ENCODE results near the gene RAB1A. TPM values are rescaled to one million over a fixed set of nuclear protein-coding genes. Genes with fewer than 3 reads are reported as not detected.

Gene RAB1A
- total and polyA plus RNA-seq, 2 experiments from 2014 or later = 94.8 to 172 TPM

DNA sequence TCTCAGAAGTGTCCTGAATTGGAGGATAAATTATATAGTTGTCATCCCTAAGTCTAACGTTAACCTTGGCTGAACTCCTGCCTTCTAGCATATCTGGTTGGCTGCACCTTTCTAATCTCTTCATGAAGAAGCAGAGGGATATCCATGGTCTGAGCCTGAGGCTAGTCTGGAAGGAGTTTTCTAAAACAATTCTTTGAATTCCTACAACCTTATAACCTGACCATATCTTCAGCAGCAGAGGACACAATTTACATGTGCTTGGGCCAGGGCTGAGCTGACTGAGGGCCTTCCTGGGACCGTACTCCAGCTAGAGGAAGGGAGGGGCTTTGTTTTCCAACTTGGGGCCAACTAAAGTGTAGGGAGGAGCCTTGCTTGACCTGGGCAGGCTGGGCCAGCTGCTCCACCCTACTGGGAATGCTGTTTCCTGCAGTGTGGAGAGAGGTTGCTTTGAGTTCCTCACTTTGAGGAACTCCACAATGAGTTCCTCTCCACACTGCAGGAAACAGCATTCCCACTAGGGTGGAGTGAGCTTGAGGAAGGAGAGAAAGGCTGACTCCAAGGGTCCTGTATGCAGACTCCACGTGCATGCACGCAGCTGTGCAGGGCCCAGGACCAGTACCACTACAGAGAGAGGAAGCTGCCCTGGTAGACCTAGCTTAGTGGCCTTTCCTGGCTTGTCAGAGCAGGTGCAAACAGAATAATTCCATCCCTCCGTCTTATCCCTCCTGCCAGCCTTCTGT, 54.1 kb downstream of the RAB1A start:
- 0 out of 2 replicates have a peak overlapping the region, but pooled peaks have one; percentile 44 for H3K4me2 ChIP-seq
- Mint-ChIP-seq H3K27ac (peak overlapping the region; percentile 37; the same call in 1 of the 2 replicates), H3K36me3 (ENCODE audit: low read depth) (peaks cover 83% of the 10 kb centered on the region), H3K4me1 (peaks cover 31% of the 10 kb centered on the region), H3K9me3 (no peaks in the 10 kb centered on the region), H3K4me3 (no peak overlapping the region), H3K27me3 (ENCODE audit: insufficient read depth, low read depth, poor library complexity) (peaks cover 4% of the 10 kb centered on the region)
- H2AFZ ChIP-seq = no peak overlapping the region
- H4K20me1 ChIP-seq (replicated peaks; ENCODE audit: insufficient read depth) = peaks cover 31% of the 10 kb centered on the region
- H3K36me3 ChIP-seq (ENCODE audit: insufficient read depth) = peaks cover 22% of the 10 kb centered on the region
- no peaks in the 10 kb centered on the region for H3K27me3 ChIP-seq (ENCODE audit: insufficient read depth)
- DNase-seq (ENCODE audit: low spot score) (peak; percentile 51), ATAC-seq (peak; percentile 64)
- no peaks in the 10 kb centered on the region for H3K9me2 ChIP-seq (ENCODE audit: insufficient read depth)
- H3K4me1 ChIP-seq (ENCODE audit: insufficient read depth) = peaks cover 23% of the 10 kb centered on the region
- TF ChIP-seq STAT1 (IDR thresholded peaks at IDR 0.05; ENCODE audit: unreplicated experiment) = no peak
- TF ChIP-seq EZH2 (IDR thresholded peaks at IDR 0.05; ENCODE audit: low read depth, unreplicated experiment) = no peak
- TF ChIP-seq POLR2AphosphoS5 (IDR thresholded peaks at IDR 0.05; ENCODE audit: low read depth) = no peak
- TF ChIP-seq, protein P1, sequence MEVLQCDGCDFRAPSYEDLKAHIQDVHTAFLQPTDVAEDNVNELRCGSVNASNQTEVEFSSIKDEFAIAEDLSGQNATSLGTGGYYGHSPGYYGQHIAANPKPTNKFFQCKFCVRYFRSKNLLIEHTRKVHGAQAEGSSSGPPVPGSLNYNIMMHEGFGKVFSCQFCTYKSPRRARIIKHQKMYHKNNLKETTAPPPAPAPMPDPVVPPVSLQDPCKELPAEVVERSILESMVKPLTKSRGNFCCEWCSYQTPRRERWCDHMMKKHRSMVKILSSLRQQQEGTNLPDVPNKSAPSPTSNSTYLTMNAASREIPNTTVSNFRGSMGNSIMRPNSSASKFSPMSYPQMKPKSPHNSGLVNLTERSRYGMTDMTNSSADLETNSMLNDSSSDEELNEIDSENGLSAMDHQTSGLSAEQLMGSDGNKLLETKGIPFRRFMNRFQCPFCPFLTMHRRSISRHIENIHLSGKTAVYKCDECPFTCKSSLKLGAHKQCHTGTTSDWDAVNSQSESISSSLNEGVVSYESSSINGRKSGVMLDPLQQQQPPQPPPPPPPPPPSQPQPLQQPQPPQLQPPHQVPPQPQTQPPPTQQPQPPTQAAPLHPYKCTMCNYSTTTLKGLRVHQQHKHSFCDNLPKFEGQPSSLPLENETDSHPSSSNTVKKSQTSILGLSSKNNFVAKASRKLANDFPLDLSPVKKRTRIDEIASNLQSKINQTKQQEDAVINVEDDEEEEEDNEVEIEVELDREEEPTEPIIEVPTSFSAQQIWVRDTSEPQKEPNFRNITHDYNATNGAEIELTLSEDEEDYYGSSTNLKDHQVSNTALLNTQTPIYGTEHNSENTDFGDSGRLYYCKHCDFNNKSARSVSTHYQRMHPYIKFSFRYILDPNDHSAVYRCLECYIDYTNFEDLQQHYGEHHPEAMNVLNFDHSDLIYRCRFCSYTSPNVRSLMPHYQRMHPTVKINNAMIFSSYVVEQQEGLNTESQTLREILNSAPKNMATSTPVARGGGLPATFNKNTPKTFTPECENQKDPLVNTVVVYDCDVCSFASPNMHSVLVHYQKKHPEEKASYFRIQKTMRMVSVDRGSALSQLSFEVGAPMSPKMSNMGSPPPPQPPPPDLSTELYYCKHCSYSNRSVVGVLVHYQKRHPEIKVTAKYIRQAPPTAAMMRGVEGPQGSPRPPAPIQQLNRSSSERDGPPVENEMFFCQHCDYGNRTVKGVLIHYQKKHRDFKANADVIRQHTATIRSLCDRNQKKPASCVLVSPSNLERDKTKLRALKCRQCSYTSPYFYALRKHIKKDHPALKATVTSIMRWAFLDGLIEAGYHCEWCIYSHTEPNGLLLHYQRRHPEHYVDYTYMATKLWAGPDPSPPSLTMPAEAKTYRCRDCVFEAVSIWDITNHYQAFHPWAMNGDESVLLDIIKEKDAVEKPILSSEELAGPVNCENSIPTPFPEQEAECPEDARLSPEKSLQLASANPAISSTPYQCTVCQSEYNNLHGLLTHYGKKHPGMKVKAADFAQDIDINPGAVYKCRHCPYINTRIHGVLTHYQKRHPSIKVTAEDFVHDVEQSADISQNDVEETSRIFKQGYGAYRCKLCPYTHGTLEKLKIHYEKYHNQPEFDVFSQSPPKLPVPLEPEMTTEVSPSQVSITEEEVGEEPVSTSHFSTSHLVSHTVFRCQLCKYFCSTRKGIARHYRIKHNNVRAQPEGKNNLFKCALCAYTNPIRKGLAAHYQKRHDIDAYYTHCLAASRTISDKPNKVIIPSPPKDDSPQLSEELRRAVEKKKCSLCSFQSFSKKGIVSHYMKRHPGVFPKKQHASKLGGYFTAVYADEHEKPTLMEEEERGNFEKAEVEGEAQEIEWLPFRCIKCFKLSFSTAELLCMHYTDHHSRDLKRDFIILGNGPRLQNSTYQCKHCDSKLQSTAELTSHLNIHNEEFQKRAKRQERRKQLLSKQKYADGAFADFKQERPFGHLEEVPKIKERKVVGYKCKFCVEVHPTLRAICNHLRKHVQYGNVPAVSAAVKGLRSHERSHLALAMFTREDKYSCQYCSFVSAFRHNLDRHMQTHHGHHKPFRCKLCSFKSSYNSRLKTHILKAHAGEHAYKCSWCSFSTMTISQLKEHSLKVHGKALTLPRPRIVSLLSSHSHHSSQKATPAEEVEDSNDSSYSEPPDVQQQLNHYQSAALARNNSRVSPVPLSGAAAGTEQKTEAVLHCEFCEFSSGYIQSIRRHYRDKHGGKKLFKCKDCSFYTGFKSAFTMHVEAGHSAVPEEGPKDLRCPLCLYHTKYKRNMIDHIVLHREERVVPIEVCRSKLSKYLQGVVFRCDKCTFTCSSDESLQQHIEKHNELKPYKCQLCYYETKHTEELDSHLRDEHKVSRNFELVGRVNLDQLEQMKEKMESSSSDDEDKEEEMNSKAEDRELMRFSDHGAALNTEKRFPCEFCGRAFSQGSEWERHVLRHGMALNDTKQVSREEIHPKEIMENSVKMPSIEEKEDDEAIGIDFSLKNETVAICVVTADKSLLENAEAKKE (CRISPR knock-in tag; IDR thresholded peaks at IDR 0.05) = no peak
- TF ChIP-seq ZNF331 (CRISPR knock-in tag; IDR thresholded peaks at IDR 0.05; ENCODE audit: low read depth) = no peak
- no peak for TF ChIP-seq CTCF (conservative IDR thresholded peaks at IDR 0.05; ENCODE audit: low read depth in 2 of 2)
- no peak for TF ChIP-seq CREB1 (CRISPR knock-in tag; IDR thresholded peaks at IDR 0.05; ENCODE audit: low read depth)
- no peak for TF ChIP-seq NANOG (IDR thresholded peaks at IDR 0.05; ENCODE audit: borderline replicate concordance)
- no peak for TF ChIP-seq JUNB (IDR thresholded peaks at IDR 0.05; ENCODE audit: unreplicated experiment)
- no peak for TF ChIP-seq ETS1 (IDR thresholded peaks at IDR 0.05)
- TF ChIP-seq EZH2phosphoT487 (IDR thresholded peaks at IDR 0.05; ENCODE audit: unreplicated experiment) = no peak
- TF ChIP-seq ZNF114 (CRISPR knock-in tag; IDR thresholded peaks at IDR 0.05) = no peak
- TF ChIP-seq REST (IDR thresholded peaks at IDR 0.05; ENCODE audit: unreplicated experiment) = no peak
- no peaks in the 10 kb centered on the region for H3K79me2 ChIP-seq (replicated peaks; ENCODE audit: insufficient read depth)
- H3K4me3 ChIP-seq = no peak overlapping the region
- peak overlapping the region; percentile 80; the same call in 1 of the 2 replicates for H3K27ac ChIP-seq (ENCODE audit: low read depth)
- peaks cover 3% of the 10 kb centered on the region; the same call in 1 of the 2 replicates for H3F3A ChIP-seq (replicated peaks; ENCODE audit: low read depth)

All from GM23338 (cell line).